ENCODE results near the gene SLC34A1.

SLC34A1 gene

GRCh38 chr5:177367981-177368868, 16.0 kb upstream of the SLC34A1 start:
- no peak for DNase-seq
- Histone ChIP-seq H3K79me1 (ENCODE audit: low read length) (no peaks in the 10 kb centered on the region), H2BK5ac (ENCODE audit: low read length) (no peak overlapping the region), H2AK5ac (ENCODE audit: low read length) (no peak overlapping the region), H4K8ac (ENCODE audit: low read depth, low read length) (no peak overlapping the region), H3K79me2 (ENCODE audit: control insufficient read depth, insufficient read depth, low read length) (no peaks in the 10 kb centered on the region), H3K56ac (ENCODE audit: low read length) (peak overlapping the region; percentile 81), H3K4ac (ENCODE audit: low read depth, low read length) (no peak overlapping the region), H3K4me3 (ENCODE audit: low read length) (no peak overlapping the region), H3K27ac (ENCODE audit: low read depth, low read length) (no peak overlapping the region), H3K4me1 (ENCODE audit: control insufficient read depth, low read depth, low read length) (peaks cover 12% of the 10 kb centered on the region), H3K36me3 (ENCODE audit: control insufficient read depth, insufficient read depth, low read length) (no peaks in the 10 kb centered on the region), H3K23ac (ENCODE audit: low read length) (no peak overlapping the region), H2BK120ac (ENCODE audit: low read depth, low read length) (no peak overlapping the region), H3K9ac (ENCODE audit: low read length) (peak overlapping the region; percentile 62), H2BK15ac (replicated peaks; ENCODE audit: low read depth) (no peak overlapping the region), H3K4me2 (ENCODE audit: low read length) (no peak overlapping the region), H3K18ac (ENCODE audit: low read length) (no peak overlapping the region), H4K5ac (ENCODE audit: low read length) (no peak overlapping the region), H3K27me3 (ENCODE audit: insufficient read depth, low read length, poor library complexity) (no peaks in the 10 kb centered on the region)
- no CpG with 5 or more reads among the region's 29 CpGs for whole genome bisulfite sequencing (ENCODE audit: extremely low coverage, insufficient coverage, low lambda C conversion rate)

- H4K5ac ChIP-seq (ENCODE audit: low read length), result no peak overlapping the region
- no peaks in the 10 kb centered on the region for H3K27me3 ChIP-seq (ENCODE audit: insufficient read depth, low read length, poor library complexity)
- no peak overlapping the region for H3K56ac ChIP-seq (ENCODE audit: low read length)
- H2BK5ac ChIP-seq (ENCODE audit: low read length), result no peak overlapping the region
- no peak overlapping the region for H4K8ac ChIP-seq (ENCODE audit: low read depth, low read length)
- H3K23ac ChIP-seq (ENCODE audit: low read length), result no peak overlapping the region
- peak; percentile 43 for DNase-seq
- H3K79me2 ChIP-seq (ENCODE audit: control insufficient read depth, insufficient read depth, low read length), result no peaks in the 10 kb centered on the region
- H2BK15ac ChIP-seq (replicated peaks; ENCODE audit: low read depth), result no peak overlapping the region
- H3K79me1 ChIP-seq (ENCODE audit: low read length), result no peaks in the 10 kb centered on the region
- no peak overlapping the region for H3K18ac ChIP-seq (ENCODE audit: low read length)
- H3K36me3 ChIP-seq (ENCODE audit: control insufficient read depth, insufficient read depth, low read length), result no peaks in the 10 kb centered on the region
- no peak overlapping the region for H2AK5ac ChIP-seq (ENCODE audit: low read length)
- no peak overlapping the region for H3K4me2 ChIP-seq (ENCODE audit: low read length)
- no peak overlapping the region for H2BK120ac ChIP-seq (ENCODE audit: low read depth, low read length)
- H3K27ac ChIP-seq (ENCODE audit: low read depth, low read length), result no peak overlapping the region
- no peak overlapping the region for H3K4me3 ChIP-seq (ENCODE audit: low read length)
- H3K4me1 ChIP-seq (ENCODE audit: control insufficient read depth, low read depth, low read length), result peaks cover 12% of the 10 kb centered on the region
- no peak overlapping the region for H3K4ac ChIP-seq (ENCODE audit: low read depth, low read length)
- WGBS (ENCODE audit: extremely low coverage, insufficient coverage, low lambda C conversion rate), result no CpG with 5 or more reads among the region's 5 CpGs
- H3K9ac ChIP-seq (ENCODE audit: low read length), result no peak overlapping the region
Measured at GRCh38 chr5:177368869-177369644, 15.2 kb upstream of the SLC34A1 start.

GRCh38 chr5:177369645-177370440, 14.4 kb upstream of the SLC34A1 start:
- no peaks in the 10 kb centered on the region for H3K79me1 ChIP-seq (ENCODE audit: low read length)
- no peak overlapping the region for H4K8ac ChIP-seq (ENCODE audit: low read depth, low read length)
- H3K4me3 ChIP-seq (ENCODE audit: low read length), result no peak overlapping the region
- H2BK15ac ChIP-seq (replicated peaks; ENCODE audit: low read depth), result no peak overlapping the region
- no peak overlapping the region for H3K4me2 ChIP-seq (ENCODE audit: low read length)
- no peaks in the 10 kb centered on the region for H3K27me3 ChIP-seq (ENCODE audit: insufficient read depth, low read length, poor library complexity)
- H3K9ac ChIP-seq (ENCODE audit: low read length), result no peak overlapping the region
- H3K23ac ChIP-seq (ENCODE audit: low read length), result no peak overlapping the region
- no peaks in the 10 kb centered on the region for H3K36me3 ChIP-seq (ENCODE audit: control insufficient read depth, insufficient read depth, low read length)
- no peak for DNase-seq
- H3K4ac ChIP-seq (ENCODE audit: low read depth, low read length), result no peak overlapping the region
- H2BK5ac ChIP-seq (ENCODE audit: low read length), result no peak overlapping the region
- H3K56ac ChIP-seq (ENCODE audit: low read length), result peak overlapping the region; percentile 69
- WGBS (ENCODE audit: extremely low coverage, insufficient coverage, low lambda C conversion rate), result no CpG with 5 or more reads among the region's 11 CpGs
- no peak overlapping the region for H2AK5ac ChIP-seq (ENCODE audit: low read length)
- H3K4me1 ChIP-seq (ENCODE audit: control insufficient read depth, low read depth, low read length), result peaks cover 12% of the 10 kb centered on the region
- no peak overlapping the region for H3K18ac ChIP-seq (ENCODE audit: low read length)
- no peak overlapping the region for H4K5ac ChIP-seq (ENCODE audit: low read length)
- no peak overlapping the region for H3K27ac ChIP-seq (ENCODE audit: low read depth, low read length)
- H2BK120ac ChIP-seq (ENCODE audit: low read depth, low read length), result no peak overlapping the region
- H3K79me2 ChIP-seq (ENCODE audit: control insufficient read depth, insufficient read depth, low read length), result no peaks in the 10 kb centered on the region

- Histone ChIP-seq H3K23ac (ENCODE audit: low read length) (no peak overlapping the region), H3K9ac (ENCODE audit: low read length) (no peak overlapping the region), H3K79me1 (ENCODE audit: low read length) (no peaks in the 10 kb centered on the region), H3K4ac (ENCODE audit: low read depth, low read length) (no peak overlapping the region), H3K18ac (ENCODE audit: low read length) (peak overlapping the region; percentile 7), H3K27me3 (ENCODE audit: insufficient read depth, low read length, poor library complexity) (no peaks in the 10 kb centered on the region), H4K8ac (ENCODE audit: low read depth, low read length) (no peak overlapping the region), H3K56ac (ENCODE audit: low read length) (peak overlapping the region; percentile 69), H2BK15ac (replicated peaks; ENCODE audit: low read depth) (no peak overlapping the region), H2BK5ac (ENCODE audit: low read length) (no peak overlapping the region), H3K4me2 (ENCODE audit: low read length) (no peak overlapping the region), H2AK5ac (ENCODE audit: low read length) (no peak overlapping the region), H3K27ac (ENCODE audit: low read depth, low read length) (no peak overlapping the region), H3K4me3 (ENCODE audit: low read length) (no peak overlapping the region), H4K5ac (ENCODE audit: low read length) (no peak overlapping the region), H3K4me1 (ENCODE audit: control insufficient read depth, low read depth, low read length) (peaks cover 12% of the 10 kb centered on the region), H3K36me3 (ENCODE audit: control insufficient read depth, insufficient read depth, low read length) (no peaks in the 10 kb centered on the region), H2BK120ac (ENCODE audit: low read depth, low read length) (no peak overlapping the region), H3K79me2 (ENCODE audit: control insufficient read depth, insufficient read depth, low read length) (no peaks in the 10 kb centered on the region)
- WGBS (ENCODE audit: extremely low coverage, insufficient coverage, low lambda C conversion rate), result no CpG with 5 or more reads among the region's 42 CpGs
- peak; percentile 99 for DNase-seq
Measured at GRCh38 chr5:177370488-177371119, 13.6 kb upstream of the SLC34A1 start.

Data from mesendoderm (in vitro differentiated cells).